Adipose tissue (tissue), 3 donors: ENCODE data around the gene CDK4. TPM values are rescaled to one million over a fixed set of nuclear protein-coding genes. Genes with fewer than 3 reads are reported as not detected.

ENCODE experiments used
- H3K27ac ChIP-seq: one replicate; pipeline ENCODE4 v1.5.1; 2013; ENCODE audit warnings: low read depth, low read length
- WGBS, 3 donors: extraction: QIAGEN DNeasy Blood & Tissue Kit; methylation state at CpG; one replicate each; pipeline ENCODE4 v1.1.7; 2013; 5-methylcytosine and 5-hydroxymethylcytosine counted together
- polyA plus RNA-seq, 3 donors: library from polyadenylated mRNA; stranded (reverse); fragments of 200-250 nt; gene quantifications; one replicate each; pipeline ENCODE4 v1.2.3, GENCODE V29; 2013
- donor health status: healthy with polysubstance abuse.
- donor health status: Bipolar disorder and iron deficiency.
- donor health status: healthy.

Gene CDK4
- polyA plus RNA-seq, 3 donors: 50.9 to 96.4 (median 73.9) TPM

DNA sequence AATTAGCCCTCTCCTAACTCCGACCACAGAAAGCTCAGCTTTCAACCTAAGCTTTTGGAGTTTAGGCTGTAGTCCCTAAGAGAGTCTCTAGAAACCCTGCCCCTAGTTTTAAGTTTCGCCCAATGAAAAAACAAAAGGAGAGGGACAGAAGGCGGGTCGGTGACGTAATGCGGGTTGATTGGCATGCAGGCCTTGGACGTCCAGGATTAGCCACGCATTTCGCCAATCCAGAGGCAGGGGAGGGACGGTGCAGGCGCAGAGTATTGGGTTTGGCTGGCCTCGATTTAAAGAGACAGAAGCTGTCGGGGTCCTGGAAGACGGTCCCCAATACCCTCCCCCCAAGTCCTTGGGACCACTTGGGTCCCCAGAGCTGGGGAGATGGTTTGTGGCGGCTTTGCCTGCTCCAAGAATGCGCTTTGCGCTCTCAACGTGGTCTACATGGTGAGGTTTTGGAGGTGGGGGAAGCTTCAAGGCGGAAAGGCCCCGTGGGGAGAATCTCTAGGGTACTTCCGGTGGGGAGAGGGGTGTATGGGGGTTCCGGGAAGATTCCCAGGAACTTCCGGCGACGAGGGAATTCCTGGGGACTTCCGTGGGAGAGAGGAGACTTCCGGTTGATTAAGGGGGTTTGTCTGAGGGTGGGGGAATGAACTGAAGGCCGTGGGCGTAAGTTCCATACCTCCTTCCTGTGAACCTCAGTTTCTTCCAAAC lies 7.2 kb downstream of the CDK4 start, which contains the start of gene TSPAN31:
Gene TSPAN31 (plus strand): TSS at position 263 of the 708 bp plus-strand sequence. CDS start 116 bp downstream, at position 379.
- H3K27ac ChIP-seq: peak within 1 kb of the TSS; percentile 96
- 0 to 1% (median 0%) methylated on average over 29 of the region's 29 CpGs for WGBS, 3 donors

DNA sequence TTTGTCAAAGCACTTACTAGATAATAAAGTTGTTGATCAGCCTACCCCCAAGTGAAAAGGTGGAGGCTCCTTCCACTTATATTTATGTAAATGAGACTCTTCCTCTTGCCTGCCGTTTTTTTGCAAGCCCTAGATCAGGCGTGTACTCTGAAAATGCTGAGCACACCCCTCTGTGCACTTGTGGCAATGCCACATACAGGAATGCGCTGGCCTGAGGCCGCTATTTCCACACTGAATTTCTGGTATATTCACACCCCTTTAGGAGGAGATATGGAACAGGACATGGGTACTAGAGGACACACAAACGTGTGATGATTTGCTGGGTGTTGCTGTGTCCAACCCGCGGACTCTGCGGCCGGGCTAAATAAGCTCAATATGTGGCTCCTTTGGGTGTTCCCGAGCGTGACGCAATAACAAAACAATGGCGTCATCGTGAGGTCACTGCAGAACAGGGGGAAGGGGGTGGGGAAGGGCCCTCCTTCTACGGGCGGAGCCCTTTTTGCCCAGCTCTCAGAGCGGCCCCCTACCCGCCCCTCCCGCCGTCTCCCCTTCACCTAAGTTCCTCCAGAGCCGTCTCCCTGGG lies 7.8 kb downstream of the CDK4 start:
- no peak overlapping the region for H3K27ac ChIP-seq
- 6 to 10% (median 8%) methylated on average over 21 of the region's 21 CpGs for WGBS, 3 donors

DNA sequence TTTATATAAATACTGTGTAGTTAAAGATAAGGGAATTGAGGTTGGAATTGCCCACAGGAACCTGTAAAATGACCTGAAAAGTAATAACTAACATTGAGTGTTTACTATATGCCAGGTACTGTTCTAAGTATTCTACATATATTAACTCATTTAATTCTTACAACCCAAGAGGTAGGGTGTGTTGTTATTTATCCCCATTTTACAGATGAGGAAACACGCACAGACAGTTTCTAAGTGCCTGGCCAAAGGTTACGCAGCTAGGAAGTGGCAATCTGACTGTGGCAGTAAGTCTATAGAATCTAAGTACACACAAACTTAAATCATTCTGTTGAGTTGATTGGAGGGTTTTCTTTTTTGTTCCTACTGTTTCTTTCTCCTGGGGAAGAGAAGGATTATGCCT lies 8.3 kb downstream of the CDK4 start:
- H3K27ac ChIP-seq: no peak overlapping the region
- WGBS, 3 donors: 78 to 84% (median 79%) methylated on average over 2 of the region's 2 CpGs

DNA sequence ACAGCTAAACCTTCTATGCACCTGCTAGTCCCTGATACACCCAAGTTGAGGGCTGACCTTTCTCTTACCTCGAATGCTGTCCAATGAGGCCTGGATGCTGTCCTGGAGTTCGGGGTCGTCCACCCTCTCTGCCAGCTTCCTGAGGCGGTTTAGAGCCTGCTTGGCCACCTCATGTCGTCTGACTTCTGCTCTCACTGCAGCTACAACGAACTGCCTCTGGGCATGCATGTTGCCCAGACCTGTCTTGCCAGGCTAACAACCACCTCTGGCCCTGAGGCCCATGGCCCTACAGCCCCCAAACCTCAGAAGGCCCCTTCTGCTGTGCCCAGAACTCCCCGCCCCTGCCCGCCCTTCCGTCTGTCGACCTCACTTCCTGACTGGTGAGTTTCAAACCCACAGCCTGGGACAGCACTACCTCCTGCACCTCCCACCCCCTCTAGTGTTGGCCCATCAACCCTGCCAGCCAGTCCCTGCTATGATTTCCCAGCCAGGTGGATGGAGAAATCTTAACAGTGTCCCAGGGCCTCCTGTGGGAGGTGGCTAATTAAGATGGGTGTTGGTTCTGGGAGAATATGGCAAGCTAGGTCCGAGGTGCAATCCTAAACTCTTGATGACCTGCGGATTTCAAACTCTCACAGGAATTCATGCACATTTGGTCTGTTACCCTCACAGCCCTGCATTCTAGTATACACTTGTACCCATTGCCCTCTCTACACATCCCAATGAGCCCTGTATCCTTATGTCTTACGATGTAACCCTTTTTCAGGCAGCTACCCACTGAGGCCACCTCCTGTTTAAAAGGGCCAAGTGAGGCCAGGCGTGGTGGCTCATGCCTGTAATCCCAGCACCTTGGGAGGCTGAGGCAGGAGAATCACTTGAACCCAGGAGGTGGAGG lies 10.0 kb downstream of the CDK4 start:
- WGBS, 3 donors: 38 to 49% (median 39%) methylated on average over 14 of the region's 14 CpGs
- no peak overlapping the region for H3K27ac ChIP-seq

DNA sequence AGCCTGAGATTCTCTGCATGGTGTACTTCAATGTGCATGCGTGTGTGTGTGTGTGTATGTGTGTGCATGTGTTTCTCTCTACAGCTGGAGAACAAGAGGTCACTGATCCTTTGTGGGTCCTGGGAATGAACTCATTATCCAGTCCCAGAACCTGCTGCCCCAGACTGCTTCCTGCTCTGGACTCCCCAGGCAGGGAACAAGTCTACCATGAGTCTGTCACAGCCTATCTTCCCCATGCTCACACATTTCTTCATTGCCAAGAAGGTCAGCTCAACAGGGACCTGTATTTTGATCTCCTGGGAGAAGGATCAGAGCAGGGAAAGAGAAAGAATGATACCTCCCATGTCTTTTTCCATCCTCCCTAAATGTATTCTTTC lies 10.7 kb downstream of the CDK4 start:
- 24 to 75% (median 50%) methylated on average over 1 of the region's 1 CpG for WGBS, 3 donors
- no peak overlapping the region for H3K27ac ChIP-seq

DNA sequence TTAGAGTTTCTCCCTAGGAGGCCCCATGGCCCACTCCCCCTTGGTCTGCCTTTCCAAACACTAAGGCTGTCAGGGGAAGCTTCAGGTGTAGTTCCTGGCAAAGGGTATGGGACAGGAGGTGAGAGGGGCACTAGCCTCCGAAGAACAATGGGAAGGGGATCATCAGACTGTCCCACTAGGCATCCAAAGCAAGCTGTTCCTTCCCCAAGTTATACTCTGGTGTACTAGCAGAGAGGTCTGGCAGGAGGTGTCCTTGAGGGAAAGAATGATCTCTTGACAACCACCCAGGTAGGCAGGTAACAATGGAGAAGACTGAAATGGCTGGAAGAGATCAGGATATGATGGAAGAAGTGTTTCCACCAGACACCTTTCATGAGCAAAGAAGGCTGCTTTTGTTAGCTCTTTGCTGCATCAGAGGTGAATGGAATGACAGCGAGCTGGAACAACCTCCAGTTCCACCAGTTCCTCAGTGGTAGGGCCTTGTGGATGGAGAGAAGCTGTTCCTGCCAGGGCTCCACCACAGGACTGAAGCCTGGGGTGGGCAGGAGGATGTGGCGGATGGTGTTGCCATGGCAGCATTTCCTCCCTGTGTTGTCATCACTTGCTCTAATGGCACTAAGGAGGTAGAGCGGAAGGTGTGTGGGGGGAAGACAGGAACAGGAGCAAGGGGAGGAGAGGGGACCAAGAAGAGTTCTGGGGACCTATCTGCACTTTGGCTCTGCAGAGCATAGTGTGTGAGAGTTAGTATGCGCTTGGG lies 11.3 kb downstream of the CDK4 start:
- H3K27ac ChIP-seq: no peak overlapping the region
- WGBS, 3 donors: 42 to 67% (median 44%) methylated on average over 5 of the region's 5 CpGs

- 36 to 61% (median 59%) methylated on average over 10 of the region's 10 CpGs for WGBS, 3 donors
- no peak overlapping the region for H3K27ac ChIP-seq
These were observed 12.1 kb downstream of the CDK4 start for GRCh38 chr12:57739914-57740538.

DNA sequence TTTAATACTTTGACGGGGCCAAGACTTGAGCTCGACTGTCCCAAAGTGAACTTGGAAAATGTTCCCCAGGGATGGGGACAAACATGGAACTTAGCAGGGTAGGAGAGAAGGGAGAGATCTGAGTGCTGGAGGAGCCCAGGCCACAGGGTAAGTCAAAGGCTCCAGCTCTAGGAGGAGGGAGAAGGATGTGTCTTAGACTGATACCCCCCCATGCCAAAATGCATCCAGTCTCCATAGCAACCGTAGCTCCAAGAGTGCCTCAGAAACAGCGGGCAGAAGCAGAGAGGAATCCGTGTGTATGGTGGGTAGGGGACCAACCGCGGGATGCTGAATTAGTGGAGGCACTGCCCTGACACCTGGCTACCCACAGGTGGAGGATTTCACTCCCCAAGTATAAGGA lies 12.7 kb downstream of the CDK4 start:
- H3K27ac ChIP-seq: no peak overlapping the region
- WGBS, 3 donors: 13 to 52% (median 37%) methylated on average over 7 of the region's 7 CpGs

DNA sequence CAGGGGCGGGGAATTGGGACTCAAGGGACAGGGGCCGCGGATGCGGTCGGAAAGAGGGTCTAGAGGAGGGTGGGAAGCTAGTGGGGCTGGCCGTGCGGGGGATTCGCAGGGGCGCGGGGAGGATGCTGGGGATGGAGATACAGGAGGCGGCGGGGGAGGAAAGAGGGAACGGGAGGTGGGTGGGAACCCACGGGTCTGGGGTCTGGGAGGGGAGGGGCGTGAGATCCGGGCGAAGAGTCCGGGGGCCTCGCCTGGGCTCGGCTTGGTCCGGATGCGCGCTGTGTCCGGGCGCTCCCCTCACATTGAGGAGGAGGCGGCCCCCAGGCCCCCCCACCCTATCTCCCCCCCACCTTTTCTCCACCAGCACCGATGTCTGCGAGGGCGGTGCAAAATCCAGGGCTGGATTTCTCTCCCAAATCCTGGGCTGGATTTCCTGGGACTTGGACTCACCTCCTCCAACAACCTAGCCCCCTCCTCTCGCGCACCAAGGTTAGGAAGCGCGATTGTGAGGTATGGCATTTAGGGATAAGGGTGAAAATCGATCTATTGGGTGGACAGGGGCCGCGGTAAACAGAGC lies 13.4 kb downstream of the CDK4 start, which contains the start of gene AGAP2:
Gene AGAP2 (minus strand): TSS at position 82 of the 577 bp plus-strand sequence. CDS start 496 bp downstream, outside the sequence.
- H3K27ac ChIP-seq: no peak within 1 kb of the TSS

DNA sequence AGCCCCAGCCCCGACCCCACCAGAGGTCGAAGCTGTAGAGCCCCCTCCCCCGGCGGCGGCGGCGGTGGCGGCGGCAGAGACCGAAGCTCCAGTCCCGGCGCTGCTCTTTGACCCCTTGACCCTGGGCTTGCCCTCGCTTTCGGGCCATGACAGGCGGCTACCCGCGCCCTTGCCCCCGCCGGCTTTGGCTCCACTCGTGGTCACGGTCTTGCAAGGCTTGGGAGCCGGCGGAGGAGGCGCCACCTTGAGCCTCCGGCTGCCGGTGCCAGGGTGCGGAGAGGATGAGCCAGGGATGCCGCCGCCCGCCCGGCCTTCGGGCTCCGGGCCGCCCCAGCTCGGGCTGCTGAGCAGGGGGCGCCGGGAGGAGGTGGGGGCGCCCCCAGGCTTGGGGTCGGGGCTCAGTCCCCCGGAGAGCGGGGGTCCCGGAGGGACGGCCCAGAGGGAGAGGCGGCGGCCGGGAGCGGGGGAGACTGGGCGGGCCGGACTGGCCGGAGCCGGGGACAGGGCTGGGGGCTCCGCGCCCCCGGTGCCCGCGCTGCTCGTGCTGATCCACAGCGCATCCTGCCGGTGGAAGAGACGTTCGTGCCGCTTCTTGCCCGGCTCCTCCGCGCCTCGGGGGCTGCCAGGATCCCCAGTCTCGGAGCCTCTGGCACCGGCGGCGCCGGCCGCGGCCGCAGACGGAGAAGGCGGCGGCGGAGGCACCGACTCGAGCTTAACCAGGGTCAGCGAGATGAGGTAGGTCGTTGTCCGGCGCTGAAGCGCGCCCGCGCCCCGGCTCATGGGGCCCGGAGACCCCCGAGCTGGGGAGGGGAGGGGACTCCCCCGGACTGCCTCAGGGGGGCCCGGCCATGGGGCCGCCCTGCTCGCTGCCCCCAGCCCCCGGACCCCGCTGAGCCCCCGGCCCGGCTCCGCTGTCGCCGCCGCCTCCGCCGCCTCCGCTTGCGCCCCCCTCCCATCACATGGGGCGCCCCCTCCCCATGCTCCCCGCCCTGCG lies 14.3 kb downstream of the CDK4 start:
- H3K27ac ChIP-seq: no peak overlapping the region

More for the DNA sequence above, 13.4 kb downstream of the CDK4 start, which contains the start of gene AGAP2:
- WGBS, 3 donors: 8 to 44% (median 33%) methylated on average over 30 to 36 of the region's 36 CpGs

DNA sequence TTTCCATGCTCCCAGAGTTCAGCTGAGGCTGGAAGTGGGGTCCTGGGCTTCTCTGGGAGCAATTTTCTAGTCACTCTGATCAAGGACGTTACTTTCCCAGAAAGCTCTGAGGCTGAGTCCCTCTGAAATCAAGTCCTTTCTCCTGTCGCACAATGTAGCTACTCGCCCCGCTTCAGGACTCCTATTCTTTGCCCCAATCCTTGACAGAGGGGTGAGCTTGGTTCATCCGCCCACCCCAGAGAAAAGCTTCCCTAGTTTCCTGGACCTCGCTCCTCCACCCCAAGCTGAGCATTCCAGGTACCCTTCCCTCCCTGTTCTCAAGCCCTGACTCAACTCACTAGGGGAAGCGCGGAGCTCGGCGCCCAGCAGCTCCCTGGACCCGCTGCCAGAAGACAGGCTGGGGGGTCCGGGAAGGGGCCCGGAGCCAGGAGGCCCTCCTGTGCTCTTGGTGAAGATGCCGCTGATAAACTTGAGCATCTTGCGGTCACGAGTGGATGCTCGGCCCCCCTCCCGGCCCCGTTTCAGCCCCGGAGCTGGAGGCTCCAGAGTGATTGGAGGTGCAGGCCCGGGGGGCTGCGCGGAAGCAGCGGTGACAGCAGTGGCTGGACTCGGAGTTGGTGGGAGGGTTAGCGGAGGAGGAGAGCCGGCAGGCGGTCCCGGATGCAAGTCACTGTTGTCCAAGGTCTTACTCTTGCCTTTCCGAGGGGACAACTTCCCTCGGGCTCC lies 15.2 kb downstream of the CDK4 start:
- 9 to 47% (median 42%) methylated on average over 30 to 31 of the region's 31 CpGs for WGBS, 3 donors
- no peak overlapping the region for H3K27ac ChIP-seq

More for the DNA sequence above, 14.3 kb downstream of the CDK4 start:
- WGBS, 3 donors: 13 to 45% (median 33%) methylated on average over 63 to 109 of the region's 110 CpGs

DNA sequence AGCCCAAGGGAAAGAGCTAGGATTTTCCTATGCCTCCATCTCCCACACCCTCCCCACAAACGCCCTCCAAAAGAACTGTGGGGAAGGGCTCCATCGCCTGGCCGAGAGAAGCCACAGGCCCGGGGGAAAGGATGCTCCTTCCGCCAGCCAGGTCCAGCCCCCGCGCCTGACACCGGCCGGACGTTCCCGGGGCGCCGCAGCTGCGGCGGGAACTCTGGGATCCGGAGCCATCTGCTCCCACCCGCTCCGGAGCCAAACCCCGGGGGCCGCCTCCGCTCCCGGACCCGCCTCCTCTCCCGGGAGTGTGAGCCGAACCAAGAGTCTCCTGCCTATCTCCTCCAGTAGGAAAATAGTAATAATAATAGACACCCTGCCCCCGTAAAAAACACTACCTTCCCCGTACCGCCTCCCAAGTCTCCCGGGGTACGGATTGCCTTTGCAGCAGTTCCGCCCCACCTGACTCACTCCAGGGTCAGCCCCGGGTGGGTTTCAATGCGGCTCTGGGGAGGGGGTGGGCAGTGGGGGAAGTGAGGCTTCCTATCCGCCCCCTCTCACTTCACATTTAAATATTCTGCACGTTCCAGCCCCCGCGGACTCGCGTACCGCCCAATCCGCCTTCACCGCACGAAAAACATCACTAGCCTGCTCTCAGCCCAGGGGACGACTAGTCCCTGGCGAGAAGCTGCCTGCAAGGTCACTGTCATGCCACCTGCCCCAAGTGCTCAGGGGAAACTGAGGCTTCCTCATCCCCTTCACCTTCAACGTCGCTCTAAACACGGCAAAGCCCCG lies 16.0 kb downstream of the CDK4 start:
- WGBS, 3 donors: 5 to 45% (median 27%) methylated on average over 48 to 49 of the region's 49 CpGs
- H3K27ac ChIP-seq: no peak overlapping the region

DNA sequence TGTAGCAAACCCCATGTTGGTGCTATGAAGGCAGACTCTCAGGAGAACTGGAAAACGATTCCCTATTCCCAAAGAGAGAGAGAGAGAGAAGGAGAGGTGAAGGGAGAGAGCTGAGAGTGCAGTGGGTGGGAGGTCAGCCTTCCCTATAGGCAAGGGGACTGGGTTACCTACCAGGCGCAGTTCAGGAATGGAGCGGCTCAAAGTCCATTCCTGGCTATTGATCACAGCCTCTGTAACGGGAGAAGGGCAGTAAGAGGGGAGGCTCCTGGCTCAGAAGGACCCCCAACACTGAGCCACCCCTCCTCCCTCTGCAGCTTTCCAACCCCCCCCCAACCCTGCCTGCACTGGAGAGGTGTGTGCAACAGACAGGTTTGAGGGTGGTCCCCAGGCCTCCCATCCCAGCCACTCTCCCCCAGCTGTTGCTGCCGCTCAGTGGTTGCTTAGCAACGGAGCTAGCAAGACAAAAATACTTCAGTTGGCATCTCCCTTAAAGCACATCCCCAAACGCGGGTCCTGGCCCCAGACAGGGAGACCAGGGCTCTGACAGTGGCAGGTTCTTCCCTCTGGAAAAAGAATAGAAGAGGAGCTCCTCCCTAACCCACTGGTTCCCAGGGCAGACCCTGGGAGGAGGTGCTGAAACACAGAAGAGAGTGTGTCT lies 16.8 kb downstream of the CDK4 start:
- no peak overlapping the region for H3K27ac ChIP-seq
- WGBS, 3 donors: 11 to 44% (median 32%) methylated on average over 8 of the region's 8 CpGs

GRCh38 chr12:57734591-57734990 lies 17.5 kb downstream of the CDK4 start:
- H3K27ac ChIP-seq: no peak overlapping the region
- 76 to 86% (median 82%) methylated on average over 4 of the region's 4 CpGs for WGBS, 3 donors

- WGBS, 3 donors: 75 to 88% (median 84%) methylated on average over 6 of the region's 6 CpGs
- H3K27ac ChIP-seq: no peak overlapping the region
These were observed 18.2 kb downstream of the CDK4 start for GRCh38 chr12:57733928-57734327.
